A172 (cell line): ENCODE data around the gene ZMYND11. TPM values are rescaled to one million over a fixed set of nuclear protein-coding genes. Genes with fewer than 3 reads are reported as not detected.

ENCODE experiments used
- DNase-seq: peaks from one replicate; pipeline ENCODE4 v3.0.0-alpha.2; 2015; ENCODE audit warnings: low spot score
- total RNA-seq: library from RNA; depleted of rRNA; stranded (reverse); fragments of >200 nt; shearing (Covaris generic); gene quantifications from 2 replicates; pipeline ENCODE4 v1.2.3, GENCODE V29; 2014; rRNA removed

ZMYND11 gene
- total RNA-seq, result 91.1 and 113 TPM in 2 replicates

DNA sequence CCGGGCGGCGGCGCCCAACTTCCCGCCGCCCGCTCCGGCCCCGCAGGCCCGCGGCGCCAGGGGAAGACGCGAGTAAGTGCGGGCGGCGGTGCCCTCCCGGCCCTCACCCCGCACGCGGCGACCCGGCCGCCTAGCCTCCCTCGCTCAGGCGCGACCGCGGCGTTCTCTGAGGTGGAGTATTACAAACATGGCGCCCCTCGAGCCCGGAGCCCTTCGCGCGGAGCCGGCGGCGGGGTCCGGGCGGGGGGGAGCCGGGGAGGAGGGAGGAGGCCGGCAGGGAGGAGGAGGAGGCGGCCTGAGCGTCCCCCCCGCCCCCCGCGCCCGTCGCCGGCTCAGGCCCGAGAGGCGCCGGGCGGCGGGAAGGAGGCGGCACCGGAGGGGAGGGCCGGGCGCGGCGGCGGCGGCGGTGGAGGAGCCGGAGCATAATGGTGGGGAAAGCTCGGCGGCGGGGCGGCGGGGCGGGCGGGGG, at the start of gene ZMYND11:
TSS of gene ZMYND11 (plus strand) at position 324 of the 469 bp plus-strand sequence. CDS start 44,558 bp downstream, outside the sequence.
- no peak for DNase-seq

DNA sequence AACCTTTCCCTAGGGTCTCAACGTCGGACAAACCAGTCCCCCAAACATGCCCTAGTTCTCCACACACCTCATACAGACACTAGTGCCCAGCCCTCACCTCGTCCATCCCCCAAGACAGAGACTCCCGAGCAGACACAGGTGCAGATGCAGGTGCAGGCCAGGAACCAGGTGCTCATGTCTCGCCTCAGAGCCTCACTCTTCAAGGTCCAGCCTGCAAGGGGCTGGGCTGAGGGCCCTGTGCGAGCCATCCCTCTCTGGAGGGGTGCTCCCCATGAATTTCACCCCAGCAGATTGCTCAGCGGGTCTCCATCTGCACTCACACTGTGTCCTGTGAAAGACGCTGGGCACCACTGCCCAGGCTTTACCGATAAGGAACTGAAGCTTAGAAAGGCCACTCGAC, 49.2 kb upstream of the ZMYND11 start:
- no peak for DNase-seq

DNA sequence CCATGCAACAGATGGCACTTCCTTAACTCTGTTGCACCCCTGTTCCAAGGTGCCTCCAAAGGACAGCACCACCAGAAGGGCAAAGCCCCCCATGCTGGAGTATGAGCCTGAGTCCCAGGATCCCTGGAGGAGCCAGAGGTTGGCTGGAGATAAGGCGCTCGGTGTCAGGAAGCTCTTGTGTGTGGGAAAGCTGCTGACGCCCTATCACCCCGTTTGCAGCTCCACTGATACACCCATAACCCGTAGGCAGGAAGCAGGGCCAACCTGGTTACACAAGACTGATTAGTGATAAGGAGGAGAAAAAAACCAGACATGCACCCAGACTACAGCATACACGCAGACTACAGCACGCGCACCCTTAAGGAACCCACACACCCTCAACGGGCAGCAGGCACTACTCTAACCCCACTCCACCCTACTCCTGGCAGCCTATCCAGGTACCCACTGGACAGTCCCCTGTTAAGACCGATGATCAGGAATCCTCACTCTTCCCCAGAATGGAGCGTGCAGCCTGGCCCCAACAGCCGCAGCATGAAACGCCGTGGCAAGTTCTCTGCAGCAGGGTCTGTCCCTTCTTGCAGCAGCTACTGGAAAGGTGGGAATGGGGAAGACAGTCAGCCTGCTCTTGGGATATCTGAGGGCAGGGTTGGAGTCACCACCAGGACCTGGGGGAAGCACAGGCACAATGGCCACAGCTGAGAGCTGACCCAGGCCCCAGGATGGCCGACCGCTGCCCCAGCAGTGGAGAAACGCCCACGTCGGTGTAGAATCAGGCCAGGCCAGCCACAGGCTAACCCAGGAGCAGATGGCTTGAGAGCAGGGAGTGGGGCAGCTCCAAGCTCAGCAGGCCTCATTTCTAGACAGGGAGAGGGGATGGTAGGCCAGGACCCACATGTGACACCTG, 47.8 kb upstream of the ZMYND11 start:
- DNase-seq, result no peak

DNA sequence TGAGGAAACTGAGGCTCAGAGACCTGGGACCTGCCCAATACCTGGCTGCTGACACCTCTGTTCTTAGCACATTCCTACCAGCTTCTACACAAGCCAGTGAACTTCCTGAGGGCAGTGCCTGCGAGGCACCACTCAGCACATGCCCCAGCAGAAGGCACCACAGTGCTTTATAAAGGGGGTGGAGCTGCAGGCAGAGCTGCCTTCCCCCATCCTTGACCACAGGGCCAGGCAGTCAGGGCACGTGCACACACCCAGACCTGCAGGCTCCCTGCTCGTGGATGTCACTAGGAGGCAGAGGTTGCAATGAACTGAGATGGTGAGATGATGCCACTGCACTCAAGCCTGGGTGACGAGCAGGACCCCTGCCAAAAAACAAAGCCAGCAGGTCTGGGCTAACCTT, 47.0 kb upstream of the ZMYND11 start:
- peak; percentile 4 for DNase-seq

DNA sequence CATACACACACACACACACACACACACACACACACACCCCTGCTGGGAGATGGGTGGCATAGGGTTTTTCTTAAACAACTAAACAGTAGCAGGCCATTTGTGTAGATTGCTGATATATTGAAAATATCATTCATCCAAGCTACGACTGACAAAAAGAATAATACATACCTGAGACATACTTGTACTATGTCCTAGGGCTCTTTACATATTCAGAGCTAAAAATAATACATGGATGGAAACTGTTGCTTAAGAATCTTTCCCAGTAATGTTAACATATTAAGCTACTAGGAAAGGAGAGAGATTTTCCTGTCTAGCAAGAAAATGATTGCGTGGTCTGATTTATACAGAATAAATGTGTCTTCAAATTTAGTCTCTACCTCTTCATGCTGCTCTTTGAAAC, 46.0 kb upstream of the ZMYND11 start:
- DNase-seq, result no peak

DNA sequence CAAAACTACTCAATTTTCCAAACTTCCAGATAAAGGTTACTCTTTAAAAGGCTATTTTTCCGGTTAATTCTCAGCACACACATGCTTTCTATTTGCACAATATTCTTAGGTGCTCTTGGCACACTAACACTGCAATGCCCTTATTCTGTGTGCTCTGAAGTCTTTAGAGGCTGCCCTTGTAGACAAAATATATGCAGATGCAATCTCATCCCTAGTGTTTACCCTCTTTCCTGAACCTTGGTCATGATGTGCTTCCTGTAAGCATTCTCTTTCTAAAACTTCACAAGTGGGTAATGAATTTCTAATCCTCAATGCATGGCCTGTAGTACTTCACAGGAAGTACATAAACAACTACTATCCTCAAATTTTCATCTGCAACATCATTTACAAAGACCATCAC, 45.1 kb upstream of the ZMYND11 start:
- no peak for DNase-seq

DNA sequence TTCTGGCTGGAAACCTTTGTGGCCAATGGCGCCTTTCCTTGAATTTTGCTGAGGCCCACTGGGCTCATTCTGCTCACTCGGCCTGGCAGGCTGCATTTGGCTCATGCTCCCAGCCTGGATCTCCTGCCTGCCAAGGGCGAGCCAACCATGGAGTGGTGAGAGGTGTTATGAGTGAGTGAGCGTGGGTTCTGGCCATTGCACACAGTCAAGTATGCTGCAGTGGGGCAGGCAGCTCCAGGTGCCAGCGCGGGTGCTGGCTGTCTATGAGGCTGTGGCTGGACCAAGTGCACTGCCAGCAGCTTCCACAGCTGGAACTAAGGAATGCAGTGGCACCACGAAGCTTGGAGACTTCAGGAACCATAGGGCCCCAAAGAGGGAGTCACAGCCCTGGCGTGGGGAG, 43.9 kb upstream of the ZMYND11 start:
- no peak for DNase-seq

DNA sequence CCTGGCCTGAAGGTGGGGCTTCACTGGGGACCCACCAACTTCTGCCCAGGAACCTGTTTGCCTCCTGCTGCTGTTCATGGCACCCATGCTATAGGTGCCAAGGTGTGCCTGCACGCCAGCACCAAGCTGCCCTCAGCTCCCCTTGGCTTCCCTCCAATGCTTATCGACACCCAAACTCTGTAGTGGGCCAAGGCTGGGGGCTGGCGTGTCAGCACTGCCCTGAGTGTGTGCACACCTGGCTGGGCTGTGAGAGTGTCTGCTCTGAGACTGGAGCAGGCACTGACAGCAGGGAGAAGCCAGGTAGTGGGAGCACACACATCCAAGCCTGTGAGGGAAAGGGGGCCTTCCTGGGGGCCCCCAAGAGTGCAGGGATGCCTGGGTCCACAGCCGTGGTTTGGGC, 43.1 kb upstream of the ZMYND11 start:
- no peak for DNase-seq

DNA sequence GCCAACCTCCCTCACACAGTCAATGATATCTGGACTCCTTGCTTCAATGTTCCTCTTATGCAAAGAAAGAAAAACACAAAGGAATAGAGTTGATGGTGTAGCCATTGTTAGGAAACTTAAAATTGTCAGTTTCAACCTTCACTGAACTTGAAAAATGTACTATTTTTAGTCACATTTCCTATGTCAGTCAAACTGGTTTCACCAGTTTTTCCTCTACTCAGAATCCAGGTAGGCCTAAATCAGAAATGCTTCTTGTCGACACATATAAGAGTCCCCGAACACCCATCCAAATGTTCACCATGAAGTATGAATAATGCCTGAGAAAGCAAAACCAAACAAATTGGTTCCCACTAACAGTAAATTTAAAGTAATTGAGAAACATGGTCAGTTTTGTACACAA, 42.4 kb upstream of the ZMYND11 start:
- DNase-seq, result no peak

DNA sequence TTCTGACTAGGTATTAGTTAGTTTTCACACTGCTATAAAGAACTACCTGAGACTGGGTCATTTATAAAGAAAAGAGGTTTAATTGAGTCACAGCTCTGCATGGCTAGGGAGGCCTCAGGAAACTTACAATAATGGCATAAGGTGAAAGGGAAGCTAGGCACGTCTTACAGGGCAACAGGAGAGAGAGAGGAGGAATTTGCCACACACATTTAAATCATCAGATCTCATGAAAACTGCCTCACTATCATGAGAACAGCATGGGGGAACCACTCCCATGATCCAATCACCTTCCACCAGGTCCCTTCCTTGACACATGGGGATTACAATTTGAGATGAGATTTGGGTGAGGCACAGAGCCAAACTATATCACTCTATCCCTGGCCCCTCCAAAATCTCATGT, 40.6 kb upstream of the ZMYND11 start:
- DNase-seq, result no peak

DNA sequence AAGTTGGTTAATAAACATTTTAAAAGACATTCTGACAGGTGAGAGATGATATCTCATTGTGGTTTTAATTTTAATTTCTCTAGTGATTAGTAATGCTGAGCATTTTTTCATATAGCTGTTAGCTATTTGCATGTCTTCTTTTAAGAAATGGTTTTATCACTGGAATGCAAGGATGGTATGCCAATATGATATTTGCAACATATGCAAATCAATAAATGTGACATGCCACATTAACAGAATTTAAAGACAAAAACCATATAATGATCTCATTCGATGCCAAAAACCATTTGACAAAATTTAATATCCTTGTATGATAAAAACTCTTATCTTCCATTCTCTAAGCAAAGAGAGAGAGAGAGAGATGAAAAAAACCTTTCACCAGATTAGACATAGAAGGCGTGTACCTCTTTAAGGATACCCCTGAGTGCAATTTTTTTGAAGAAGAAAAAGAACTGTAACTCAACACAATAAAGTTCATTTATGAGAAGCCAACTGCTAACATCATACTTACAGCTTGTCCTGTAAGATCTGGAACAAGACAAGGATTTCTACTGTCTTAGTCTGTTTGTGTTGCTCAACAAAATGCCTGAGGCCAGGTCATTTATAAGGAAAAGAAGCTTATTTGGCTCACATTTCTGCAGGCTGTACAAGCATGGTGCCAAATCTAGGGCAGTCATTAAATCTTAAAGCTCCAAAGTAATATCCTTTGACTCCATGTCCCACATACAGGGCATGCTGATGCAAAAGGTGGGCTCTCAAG, 39.7 kb upstream of the ZMYND11 start:
- no peak for DNase-seq

DNA sequence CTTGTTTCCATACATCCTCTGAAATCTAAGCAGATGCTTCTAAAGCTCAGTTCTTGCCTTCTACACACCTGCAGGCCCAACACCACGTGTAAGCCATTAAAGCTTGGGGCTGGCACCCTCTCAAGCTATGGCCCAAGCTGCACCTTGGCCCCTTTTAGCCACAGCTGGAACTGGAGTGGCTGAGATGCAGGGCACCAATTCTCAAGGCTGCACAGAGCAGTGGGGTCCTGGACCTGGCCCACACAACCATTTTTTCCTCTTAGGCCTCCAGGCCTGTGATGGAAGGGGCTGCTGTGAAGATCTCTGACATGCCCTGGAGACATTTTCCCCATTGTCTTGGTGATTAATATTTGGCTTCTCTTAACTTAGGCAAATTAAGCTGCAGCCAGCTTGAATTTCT, 38.8 kb upstream of the ZMYND11 start:
- DNase-seq, result no peak

DNA sequence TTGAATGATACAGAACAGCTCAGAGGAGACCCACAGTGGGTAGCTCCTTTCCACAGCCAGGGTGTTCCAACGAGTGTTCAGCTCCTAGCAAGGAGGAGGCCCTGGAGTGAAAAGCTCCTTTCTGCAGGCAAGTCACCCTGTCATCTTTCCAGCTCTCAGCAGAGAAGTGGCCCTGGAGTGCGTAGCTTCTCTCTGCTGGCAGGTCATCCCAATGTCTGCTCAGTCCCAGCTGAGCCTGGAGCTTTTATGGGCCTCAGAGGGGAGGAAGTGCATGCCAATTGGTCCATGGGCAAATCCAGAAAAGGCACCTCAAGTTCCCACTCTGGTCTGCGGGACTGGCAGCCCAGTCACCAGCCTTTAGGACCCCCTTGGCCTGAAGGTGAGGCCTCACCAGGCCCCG, 30.8 kb upstream of the ZMYND11 start:
- no peak for DNase-seq

DNA sequence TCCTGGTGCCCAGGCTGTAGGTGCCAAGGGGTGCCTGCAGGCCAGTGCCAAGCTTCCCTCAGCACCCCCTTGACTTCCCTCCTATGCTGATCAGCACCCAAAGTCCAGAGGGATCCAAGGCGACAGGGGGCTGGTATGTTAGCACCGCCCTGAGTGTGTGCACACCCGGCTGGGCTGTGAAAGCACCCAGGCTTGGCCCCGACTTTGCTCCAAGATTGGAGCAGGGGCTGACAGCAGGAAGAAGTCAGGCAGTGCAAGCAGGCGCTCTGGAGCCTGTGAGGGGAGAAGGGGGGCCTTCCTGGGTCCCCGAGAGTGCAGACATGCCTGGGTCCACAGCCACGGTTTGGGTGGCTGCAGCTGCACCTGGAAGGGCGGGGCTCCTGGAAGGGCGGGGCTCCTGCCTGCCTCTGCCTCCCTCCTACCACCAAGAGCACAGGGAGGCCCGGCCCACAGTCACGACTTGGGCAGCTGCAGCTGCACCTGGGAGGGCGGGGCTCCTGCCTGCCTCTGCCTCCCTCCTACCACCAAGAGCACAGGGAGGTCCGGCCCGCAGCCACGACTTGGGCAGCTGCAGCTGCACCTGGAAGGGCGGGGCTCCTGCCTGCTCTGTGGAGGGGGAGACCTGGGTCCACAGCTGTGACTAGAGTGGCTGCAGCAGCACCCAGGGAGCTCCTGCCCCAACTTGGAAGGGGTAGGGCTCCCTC, 30.2 kb upstream of the ZMYND11 start:
- DNase-seq, result no peak

DNA sequence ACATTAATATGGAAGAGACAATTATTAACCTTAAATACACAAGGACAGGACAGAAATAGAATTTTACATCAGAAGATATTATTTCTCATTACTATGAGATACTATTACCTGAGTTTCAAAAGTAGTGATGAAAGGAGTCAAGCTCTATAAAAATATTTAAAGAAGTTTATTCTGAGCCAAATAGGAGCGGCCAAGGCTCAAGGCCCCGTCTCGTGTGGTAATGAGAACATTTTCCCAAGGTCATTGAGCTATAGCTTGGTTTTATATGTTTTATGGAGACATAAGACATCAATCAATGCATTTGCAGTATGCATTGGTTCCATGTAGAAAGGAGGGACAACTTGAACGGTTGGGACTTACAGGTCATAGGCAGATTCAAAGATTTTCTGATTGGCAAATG, 29.4 kb upstream of the ZMYND11 start:
- DNase-seq, result no peak

DNA sequence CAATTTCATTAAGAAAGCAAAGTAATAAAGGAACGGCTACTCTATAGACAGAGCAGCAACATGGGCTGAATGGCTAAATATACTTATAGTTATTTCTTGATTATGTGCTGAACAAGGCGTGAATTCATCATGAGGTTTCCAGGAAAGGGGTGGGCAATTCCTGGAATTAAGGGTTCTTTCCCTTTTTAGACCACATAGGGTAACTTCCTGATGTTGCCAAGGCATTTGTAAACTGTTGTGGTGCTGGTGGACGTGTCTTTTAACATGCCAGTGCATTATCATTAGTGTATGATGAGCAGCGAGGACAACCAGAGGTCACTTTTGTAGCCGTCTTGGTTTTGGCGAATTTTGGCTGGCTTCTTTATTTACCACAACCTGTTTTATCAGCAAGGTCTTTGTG, 28.5 kb upstream of the ZMYND11 start:
- DNase-seq, result no peak

DNA sequence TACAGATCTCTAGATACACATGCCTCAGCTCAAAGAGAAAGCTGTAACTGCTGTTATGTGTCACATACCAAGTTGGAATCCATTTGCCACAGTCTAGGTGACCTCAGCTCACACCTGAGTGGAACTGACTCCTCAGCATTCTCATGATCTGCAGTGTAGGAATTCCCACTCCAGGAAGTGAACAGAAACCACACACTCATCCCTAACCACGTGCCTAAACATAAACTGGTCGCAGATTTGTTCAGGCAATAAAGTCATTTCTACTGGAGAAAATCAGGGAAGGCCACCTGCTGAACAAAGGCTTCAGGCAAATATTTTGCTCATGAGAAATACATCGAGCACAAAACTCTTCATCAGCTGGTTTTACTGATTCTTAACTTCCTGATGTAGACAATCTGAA, 23.0 kb upstream of the ZMYND11 start:
- DNase-seq, result peak; percentile 53

DNA sequence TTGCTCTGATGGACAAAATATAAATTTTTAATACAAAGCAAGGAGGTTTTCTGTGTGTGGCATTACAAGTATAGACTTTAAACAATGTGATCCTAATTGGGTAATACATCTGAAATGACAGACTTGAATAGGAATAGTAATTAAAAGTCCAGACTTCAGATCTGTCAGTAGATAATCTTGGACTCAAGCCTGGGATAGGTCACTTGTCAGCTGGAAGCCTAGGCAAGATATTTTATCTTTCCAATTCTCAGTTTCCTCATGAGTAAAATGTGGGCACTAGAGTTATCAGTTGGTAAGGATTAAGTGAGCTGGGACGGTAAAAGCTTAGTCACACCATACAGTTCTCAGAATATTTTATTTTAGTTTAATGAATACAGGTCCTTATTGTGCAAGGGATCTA, 10.4 kb upstream of the ZMYND11 start:
- peak; percentile 29 for DNase-seq

DNA sequence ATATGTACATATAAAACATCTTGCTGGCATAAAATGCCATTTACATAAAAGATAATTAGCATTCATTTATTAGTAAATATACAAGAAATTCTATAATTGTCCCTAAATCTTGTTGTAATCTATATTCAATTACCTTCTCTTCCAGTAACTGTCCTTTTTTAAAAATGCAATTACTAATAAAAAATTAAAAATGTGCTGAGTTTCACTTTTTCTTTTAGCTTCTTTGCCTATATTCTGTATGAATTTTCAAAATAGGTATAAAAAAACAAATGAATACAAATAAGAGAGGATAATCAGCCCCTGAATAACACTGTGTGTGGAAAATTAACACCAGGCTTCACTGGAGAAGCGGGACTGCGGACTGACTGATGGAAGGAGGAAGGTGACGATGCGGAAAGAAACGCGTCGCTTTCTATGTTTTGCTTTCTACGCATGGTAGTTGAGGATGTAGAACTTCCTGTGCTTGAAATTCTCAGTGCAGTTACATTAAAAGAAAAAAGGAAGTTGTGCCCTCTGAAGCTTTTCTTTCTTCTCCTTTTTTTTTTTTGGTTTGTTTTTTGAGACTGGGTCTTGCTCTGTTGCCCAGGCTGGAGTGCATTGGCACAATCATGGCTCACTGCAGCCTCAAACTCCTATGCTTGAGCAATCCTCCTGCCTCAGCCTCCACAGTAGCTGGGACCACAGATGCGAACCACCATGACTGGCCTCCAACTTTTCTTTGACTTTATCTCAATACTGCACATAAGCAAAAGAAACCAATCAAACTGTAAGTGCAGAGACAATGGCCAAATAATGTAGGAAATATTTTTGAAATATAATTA, 7.4 kb upstream of the ZMYND11 start:
- no peak for DNase-seq

DNA sequence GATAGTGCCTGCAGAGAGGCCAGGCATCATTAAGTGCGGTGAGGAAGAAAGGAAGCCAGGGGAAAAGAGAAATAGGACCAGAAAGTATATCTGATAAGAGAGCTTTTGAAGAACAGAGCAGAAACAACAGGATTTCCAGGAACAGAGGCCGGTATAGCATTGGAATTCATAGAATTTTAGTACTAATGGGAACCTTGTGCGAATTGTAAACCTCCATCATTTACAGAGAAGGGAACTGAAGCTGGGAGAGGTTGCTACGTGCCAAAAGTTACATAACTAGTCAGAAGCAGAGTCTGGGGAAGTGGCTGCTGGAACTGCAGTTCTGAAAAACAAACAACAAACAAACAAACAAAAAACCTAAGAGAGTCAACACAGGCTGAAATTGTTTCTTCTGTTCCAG, 5.4 kb upstream of the ZMYND11 start:
- no peak for DNase-seq
